HepG2 (cell line): ENCODE measurements around the gene RARA. TPM values are rescaled to one million over a fixed set of nuclear protein-coding genes. Genes with fewer than 3 reads are reported as not detected.

ENCODE experiments used
- CEBPB ChIP-seq: IDR thresholded peaks from 2 replicates; pipeline ENCODE4 v1.6.1; 2011; ENCODE audit warnings: low read depth, low read length, improper control_type of control experiment, borderline replicate concordance
- DNMT3B ChIP-seq: conservative IDR thresholded peaks from 2 replicates; pipeline ENCODE4 v1.6.1; 2016; ENCODE audit warnings: missing biosample characterization, control low read depth
- ERF ChIP-seq: IDR thresholded peaks from 2 replicates; pipeline ENCODE4 v1.6.1; 2018; ENCODE audit warnings: missing biosample characterization, missing genetic modification reagents
- HMG20A ChIP-seq: IDR thresholded peaks from 2 replicates; pipeline ENCODE4 v1.6.1; 2016; ENCODE audit warnings: borderline replicate concordance
- KAT8 ChIP-seq: IDR thresholded peaks from 2 replicates; pipeline ENCODE4 v1.6.1; 2016; ENCODE audit warnings: missing genetic modification reagents, missing compliant biosample characterization
- MTA1 ChIP-seq: sonication (generic); formaldehyde crosslinking; IDR thresholded peaks from 2 replicates; pipeline ENCODE4 v1.4.0; 2020; ENCODE audit warnings: missing genetic modification reagents, mild to moderate bottlenecking, borderline replicate concordance
- NFE2 ChIP-seq: sonication (generic); formaldehyde crosslinking; IDR thresholded peaks from 2 replicates; pipeline ENCODE4 v1.4.0; 2020; ENCODE audit warnings: missing genetic modification reagents
- POLR2A ChIP-seq, 2 experiments: IDR thresholded peaks; 2 replicates each; pipeline ENCODE4 v1.6.1; 2011; ENCODE audit warnings: low read depth in 2 of 2, low read length in 2 of 2, mild to moderate bottlenecking in 1 of 2, moderate library complexity in 1 of 2; ENCODE audit not compliant: insufficient read depth in 1 of 2
- POLR2AphosphoS2 ChIP-seq: IDR thresholded peaks from 2 replicates; pipeline ENCODE4 v1.6.1; 2011; ENCODE audit warnings: low read depth, low read length, improper control_type of control experiment
- SMC3 ChIP-seq: IDR thresholded peaks from 2 replicates; pipeline ENCODE4 v1.6.1; 2011; ENCODE audit warnings: low read length, improper control_type of control experiment
- SOX5 ChIP-seq: IDR thresholded peaks from 2 replicates; pipeline ENCODE4 v1.6.1; 2016; ENCODE audit warnings: borderline replicate concordance
- SOX6 ChIP-seq, 2 experiments: fragments of 450-650 bp in 1 of 2; sonication (generic) in 1 of 2; formaldehyde crosslinking in 1 of 2; IDR thresholded peaks; 2 replicates each; pipeline versions ENCODE4 v1.4.0 to v1.6.1; 2017 to 2020; ENCODE audit warnings: antibody characterized with exemption in 1 of 2, mild to moderate bottlenecking in 1 of 2, missing genetic modification reagents in 1 of 2
- THAP9 ChIP-seq: sonication (generic); formaldehyde crosslinking; IDR thresholded peaks from 2 replicates; pipeline ENCODE4; 2020; ENCODE audit warnings: missing genetic modification reagents, mild to moderate bottlenecking, borderline replicate concordance
- ZBTB21 ChIP-seq: sonication (generic); formaldehyde crosslinking; IDR thresholded peaks from 2 replicates; pipeline ENCODE4 v1.4.0; 2020; ENCODE audit warnings: missing genetic modification reagents
- ZBTB34 ChIP-seq: sonication (generic); formaldehyde crosslinking; IDR thresholded peaks from 2 replicates; pipeline ENCODE4 v1.8.0; 2022; ENCODE audit warnings: mild to moderate bottlenecking, missing genetic modification reagents
- ZBTB39 ChIP-seq: sonication (generic); formaldehyde crosslinking; IDR thresholded peaks from 2 replicates; pipeline ENCODE4 v1.5.0; 2020; ENCODE audit warnings: missing genetic modification reagents
- ZNF136 ChIP-seq: sonication (generic); formaldehyde crosslinking; IDR thresholded peaks from 2 replicates; pipeline ENCODE4 v1.8.1; 2022; ENCODE audit warnings: low read depth, mild to moderate bottlenecking, moderate library complexity, missing genetic modification reagents
- ZNF557 ChIP-seq: sonication (generic); formaldehyde crosslinking; IDR thresholded peaks from 2 replicates; pipeline ENCODE4 v1.4.0; 2020; ENCODE audit warnings: missing genetic modification reagents
- ZNF777 ChIP-seq: sonication (generic); formaldehyde crosslinking; IDR thresholded peaks from 2 replicates; pipeline ENCODE4 v1.4.0; 2020; ENCODE audit warnings: missing genetic modification reagents
- polyA plus RNA-seq, 8 experiments: library from polyadenylated mRNA; depleted of rRNA in 3 of 8; stranded (reverse) in 7 of 8; unstranded in 1 of 8; fragments of >200 nt; fragmentation: Illumina TruSeq in 4 of 8; extraction: Trizol in 4 of 8; gene quantifications; 2 replicates each; pipeline versions ENCODE4 v1.2.1 to v1.2.3, GENCODE V29; 2011 to 2016; ENCODE audit warnings: low read depth in 4 of 8, missing spikeins in 1 of 8, mixed read lengths in 1 of 8; ENCODE audit not compliant: insufficient read depth in 1 of 8
- total RNA-seq, 5 experiments: library from RNA; depleted of rRNA; stranded (reverse); fragments of >200 nt; fragmentation: Illumina TruSeq; extraction: Trizol; gene quantifications; 2 replicates each; pipeline ENCODE4 v1.2.3, GENCODE V29; 2016; ENCODE audit warnings: low read depth in 1 of 5

The RARA gene
- total and polyA plus RNA-seq, 2 of the 13 experiments (the other 11 are each of a cell fraction or from before 2014, with no cell fraction given), result 6.4 to 8.6 TPM

GRCh38 chr17:40290629-40291280 lies 18.2 kb upstream of the RARA start (continued):
- TF ChIP-seq SOX5 (CRISPR knock-in tag) (peak; percentile 35; the same call in 1 of the 2 replicates), NFE2 (CRISPR knock-in tag) (0 out of 2 replicates have a peak, but pooled peaks have one; percentile 15), ERF (CRISPR knock-in tag) (peak; percentile 72; the same call in 1 of the 2 replicates), HMG20A (CRISPR knock-in tag) (peak; percentile 11; the same call in 1 of the 2 replicates), POLR2A (IDR thresholded peaks at IDR 0.05; ENCODE audit: insufficient read depth in 1 of 2, low read depth in 2 of 2, low read length in 2 of 2) (peak in 1 of 2 experiments; percentile 35; a peak in 1 of 4 replicates), ZBTB39 (CRISPR knock-in tag) (no peak), KAT8 (CRISPR knock-in tag) (peak; percentile 54; the same call in 1 of the 2 replicates), SOX6 (IDR thresholded peaks at IDR 0.05) (no peak), SOX6 (CRISPR knock-in tag; IDR thresholded peaks at IDR 0.05) (peak; percentile 1; the same call in 1 of the 2 replicates), CEBPB (peak; percentile 43; the same call in 1 of the 2 replicates), ZBTB34 (CRISPR knock-in tag) (0 out of 2 replicates have a peak, but pooled peaks have one; percentile 32), ZBTB21 (no peak), SMC3 (peak; percentile 93), ZNF136 (peak; percentile 47; the same call in 1 of the 2 replicates), ZNF777 (CRISPR knock-in tag) (no peak), MTA1 (CRISPR knock-in tag) (no peak), DNMT3B (CRISPR knock-in tag) (0 out of 2 replicates have a peak, but pooled peaks have one; percentile 62), POLR2AphosphoS2 (no peak), THAP9 (no peak), ZNF557 (CRISPR knock-in tag) (no peak)
